Endothelial cell of umbilical vein (primary cell): ENCODE results near the gene ITGB3BP. TPM values are rescaled to one million over a fixed set of nuclear protein-coding genes. Genes with fewer than 3 reads are reported as not detected.

Source experiments
- BruUV-seq: library from RNA; stranded (reverse); fragments of 400-500 nt; replicated peaks from 2 replicates; lab custom pipeline; 2021; lab: Mats Ljungman, UMichigan
- CTCF ChIA-PET: fragments of 300-600, 350-600 bp; sonication (Branson Sonifier 250); formaldehyde crosslinking; loops from one replicate; lab custom pipeline; 2021; ENCODE audit warnings: antibody characterized with exemption, inconsistent platforms; lab: Charles Lee
- POLR2A ChIA-PET: fragments of 300-600, 350-600 bp; sonication (Branson Sonifier 250); formaldehyde crosslinking; loops from one replicate; lab custom pipeline; 2021; ENCODE audit warnings: antibody characterized with exemption, inconsistent platforms; lab: Charles Lee
- DNase-seq: peaks from one replicate; pipeline ENCODE4 v3.0.0-alpha.2; 2011; ENCODE audit warnings: low read depth, low spot score
- FAIRE-seq: peaks from 2 replicates; lab custom pipeline; 2011; peaks lifted over from hg19 to GRCh38; lab: Jason Lieb, UNC
- H2AFZ ChIP-seq: 2 replicates; pipeline ENCODE4 v1.6.0; 2012; ENCODE audit warnings: low read depth, low read length, control low read depth, inconsistent platforms
- H3K27ac ChIP-seq: 2 replicates; pipeline ENCODE4 v1.5.1; 2011; ENCODE audit warnings: low read depth, mild to moderate bottlenecking, control low read depth, low read length, moderate library complexity; ENCODE audit not compliant: insufficient read depth
- H3K27me3 ChIP-seq, 2 experiments: 2 replicates each; pipeline versions ENCODE4 v1.6.0 to v1.6.1; 2011; ENCODE audit warnings: low read length in 2 of 2, mixed read lengths in 1 of 2; ENCODE audit not compliant: control insufficient read depth in 2 of 2, insufficient read depth in 2 of 2
- H3K36me3 ChIP-seq, 2 experiments: 2 replicates in 1 of 2; 3 replicates in 1 of 2; pipeline ENCODE4 v1.5.1; 2011; ENCODE audit warnings: low read length in 2 of 2, mild to moderate bottlenecking in 1 of 2, moderate library complexity in 1 of 2; ENCODE audit not compliant: control insufficient read depth in 2 of 2, insufficient read depth in 2 of 2; ENCODE audit errors: extremely low read depth in 1 of 2
- H3K4me1 ChIP-seq: 3 replicates; pipeline ENCODE4 v1.5.1; 2011; ENCODE audit warnings: mild to moderate bottlenecking, low read length; ENCODE audit not compliant: control insufficient read depth, insufficient read depth; ENCODE audit errors: extremely low read depth
- H3K4me2 ChIP-seq: 2 replicates; pipeline ENCODE4 v1.6.1; 2011; ENCODE audit warnings: low read length, control low read depth, mixed read lengths; ENCODE audit not compliant: insufficient read depth
- H3K4me3 ChIP-seq, 3 experiments: fragments of 200-600 bp in 1 of 3; sonication (generic), shearing (Covaris generic) in 1 of 3; replicated peaks in 1 of 3; 2 replicates each; pipeline ENCODE4 v1.5.1; 2011 to 2016; ENCODE audit warnings: control low read depth in 3 of 3, low read length in 3 of 3, mild to moderate bottlenecking in 2 of 3, inconsistent platforms in 1 of 3, low read depth in 1 of 3, moderate library complexity in 1 of 3; ENCODE audit not compliant: insufficient read depth in 1 of 3
- H3K79me2 ChIP-seq: 2 replicates; pipeline ENCODE4 v1.6.0; 2012; ENCODE audit warnings: low read length, inconsistent platforms; ENCODE audit not compliant: control insufficient read depth, insufficient read depth
- H3K9ac ChIP-seq: replicated peaks from 2 replicates; pipeline ENCODE3; 2011; ENCODE audit warnings: low read length, control low read depth; ENCODE audit not compliant: insufficient read depth; ENCODE audit errors: extremely low read depth
- H3K9me1 ChIP-seq: replicated peaks from 3 replicates; pipeline ENCODE4 v1.6.0; 2011; ENCODE audit warnings: mild to moderate bottlenecking, low read length; ENCODE audit not compliant: control insufficient read depth, insufficient read depth; ENCODE audit errors: extremely low read depth
- H3K9me3 ChIP-seq: replicated peaks from 2 replicates; pipeline ENCODE4 v1.5.1; 2012; ENCODE audit warnings: low read length, inconsistent platforms; ENCODE audit not compliant: control insufficient read depth, insufficient read depth
- H4K20me1 ChIP-seq: replicated peaks from 2 replicates; pipeline ENCODE3; 2011; ENCODE audit warnings: mild to moderate bottlenecking, low read length; ENCODE audit not compliant: control insufficient read depth, insufficient read depth; ENCODE audit errors: extremely low read depth
- EZH2 ChIP-seq: IDR thresholded peaks from 2 replicates; pipeline ENCODE4 v1.6.1; 2012; ENCODE audit warnings: borderline replicate concordance, low read depth, mild to moderate bottlenecking, moderate library complexity, low read length, inconsistent platforms; ENCODE audit not compliant: severe bottlenecking
- FOS ChIP-seq: IDR thresholded peaks from 2 replicates; pipeline ENCODE4 v1.6.1; 2011; ENCODE audit warnings: mild to moderate bottlenecking, low read length, moderate library complexity, borderline replicate concordance; ENCODE audit not compliant: insufficient read depth
- GATA2 ChIP-seq: IDR thresholded peaks from 2 replicates; pipeline ENCODE4 v1.7.0; 2011; ENCODE audit warnings: low read depth, mild to moderate bottlenecking, moderate library complexity, mixed read lengths, low read length; ENCODE audit not compliant: insufficient read length, insufficient read depth
- JUN ChIP-seq: IDR thresholded peaks from 2 replicates; pipeline ENCODE4 v1.6.1; 2011; ENCODE audit warnings: borderline replicate concordance, low read depth; ENCODE audit not compliant: insufficient read length, insufficient read depth
- MYC ChIP-seq: IDR thresholded peaks from one replicate; pipeline ENCODE4 v1.6.1; 2011; ENCODE audit warnings: mild to moderate bottlenecking, low read depth, low read length
- POLR2A ChIP-seq: IDR thresholded peaks from 2 replicates; pipeline ENCODE4 v1.6.1; 2012; ENCODE audit warnings: low read depth, mild to moderate bottlenecking, control low read depth, low read length
- POLR2AphosphoS5 ChIP-seq: IDR thresholded peaks from 2 replicates; pipeline ENCODE4 v1.6.1; 2012; ENCODE audit warnings: low read depth, mild to moderate bottlenecking, control low read depth, low read length, moderate library complexity; ENCODE audit not compliant: insufficient read depth
- dilution Hi-C: fragments of 300-500 bp; cut with MboI; formaldehyde crosslinking; loops from one replicate; pipeline ENCODE4 v1.15.0; 2019; ENCODE audit warnings: low sequenced_read_pairs; ENCODE audit not compliant: extremely low pct_ligation_motif_present
- intact Hi-C: fragments of 100-400 bp; cut with micrococcal nuclease; formaldehyde crosslinking; loops from one replicate; pipeline ENCODE4 v1.10.0; 2022
- polyA plus RNA-seq, 4 experiments: library from polyadenylated mRNA; depleted of rRNA in 3 of 4; stranded (reverse) in 3 of 4; unstranded in 1 of 4; fragments of >200 nt; gene quantifications; 2 replicates each; pipeline versions ENCODE4 v1.2.1 to v1.2.3, GENCODE V29; 2011 to 2012; ENCODE audit warnings: missing spikeins in 1 of 4
- total RNA-seq: library from RNA; stranded (reverse); gene quantifications from 2 replicates; pipeline ENCODE4 v1.2.3, GENCODE V29; 2021
- TF ChIP-seq, protein P1 (sequence below), 2 donors: IDR thresholded peaks; 1 replicate in 1 of 2; 2 replicates in 1 of 2; pipeline ENCODE4 v1.5.1; 2011; ENCODE audit warnings: low read length in 2 of 2, mild to moderate bottlenecking in 2 of 2, moderate library complexity in 2 of 2, control low read depth in 1 of 2, inconsistent platforms in 1 of 2, low read depth in 1 of 2; ENCODE audit not compliant: insufficient read depth in 1 of 2; ENCODE audit errors: extremely low read depth in 1 of 2
- TF ChIP-seq, protein P2 (sequence below): IDR thresholded peaks from 2 replicates; pipeline ENCODE4 v1.6.1; 2011; ENCODE audit not compliant: insufficient read depth, insufficient read length

The ITGB3BP gene
- total and polyA plus RNA-seq, 2 donors (not counting 3 experiments of a cell fraction or from before 2014, with no cell fraction given), result 5.3 to 24.4 TPM

GRCh38 chr1:63405021-63405420 is 118.0 kb downstream of the ITGB3BP start:
- Histone ChIP-seq H3K4me1 (no peaks in the 10 kb centered on the region), H3K4me3 (no peak overlapping the region), H3K4me2 (no peak overlapping the region), H3K9me3 (no peaks in the 10 kb centered on the region), H3K79me2 (no peaks in the 10 kb centered on the region), H4K20me1 (no peaks in the 10 kb centered on the region), H3K27ac (no peak overlapping the region), H3K9me1 (no peaks in the 10 kb centered on the region), H3K36me3 (no peaks in the 10 kb centered on the region), H2AFZ (no peak overlapping the region), H3K9ac (no peak overlapping the region), H3K27me3 (no peaks in the 10 kb centered on the region)
- ChIA-PET POLR2A (no interaction called here), CTCF (interaction anchor here (1.1 to 2.2 kb wide), 4 partner anchors 11 to 133 kb away, joined by 3 to 9 read pairs (median 3); no protein-coding TSS in a partner anchor)
- FAIRE-seq (no peak), DNase-seq (no peak)
- TF ChIP-seq, protein P1, sequence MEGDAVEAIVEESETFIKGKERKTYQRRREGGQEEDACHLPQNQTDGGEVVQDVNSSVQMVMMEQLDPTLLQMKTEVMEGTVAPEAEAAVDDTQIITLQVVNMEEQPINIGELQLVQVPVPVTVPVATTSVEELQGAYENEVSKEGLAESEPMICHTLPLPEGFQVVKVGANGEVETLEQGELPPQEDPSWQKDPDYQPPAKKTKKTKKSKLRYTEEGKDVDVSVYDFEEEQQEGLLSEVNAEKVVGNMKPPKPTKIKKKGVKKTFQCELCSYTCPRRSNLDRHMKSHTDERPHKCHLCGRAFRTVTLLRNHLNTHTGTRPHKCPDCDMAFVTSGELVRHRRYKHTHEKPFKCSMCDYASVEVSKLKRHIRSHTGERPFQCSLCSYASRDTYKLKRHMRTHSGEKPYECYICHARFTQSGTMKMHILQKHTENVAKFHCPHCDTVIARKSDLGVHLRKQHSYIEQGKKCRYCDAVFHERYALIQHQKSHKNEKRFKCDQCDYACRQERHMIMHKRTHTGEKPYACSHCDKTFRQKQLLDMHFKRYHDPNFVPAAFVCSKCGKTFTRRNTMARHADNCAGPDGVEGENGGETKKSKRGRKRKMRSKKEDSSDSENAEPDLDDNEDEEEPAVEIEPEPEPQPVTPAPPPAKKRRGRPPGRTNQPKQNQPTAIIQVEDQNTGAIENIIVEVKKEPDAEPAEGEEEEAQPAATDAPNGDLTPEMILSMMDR (IDR thresholded peaks at IDR 0.05; ENCODE audit: extremely low read depth in 1 of 2, insufficient read depth in 1 of 2, low read depth in 1 of 2, low read length in 2 of 2), result no peak
- TF ChIP-seq FOS, result no peak
- TF ChIP-seq, protein P2, sequence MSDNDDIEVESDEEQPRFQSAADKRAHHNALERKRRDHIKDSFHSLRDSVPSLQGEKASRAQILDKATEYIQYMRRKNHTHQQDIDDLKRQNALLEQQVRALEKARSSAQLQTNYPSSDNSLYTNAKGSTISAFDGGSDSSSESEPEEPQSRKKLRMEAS, result no peak
- TF ChIP-seq MYC, result no peak
- no peak for TF ChIP-seq POLR2A
- TF ChIP-seq GATA2, result no peak
- TF ChIP-seq POLR2AphosphoS5, result no peak
- no peak for TF ChIP-seq EZH2
- no peak for TF ChIP-seq JUN
- no TSS peak for BruUV-seq
- dilution Hi-C loops (no loop called here), intact Hi-C loops (no loop called here)
